ENCODE data around the gene GRIA4. TPM values are rescaled to one million over a fixed set of nuclear protein-coding genes. Genes with fewer than 3 reads are reported as not detected.

The GRIA4 gene
- polyA plus RNA-seq, 1 of the 3 experiments (the other 2 are of a cell fraction), result 0.02 TPM

- TF ChIP-seq REST (IDR thresholded peaks at IDR 0.05; ENCODE audit: low read depth, low read length), result no peak
Observed at GRCh38 chr11:105829084-105829483, 219.2 kb downstream of the GRIA4 start (continued).

- Histone ChIP-seq H3K9me3 (no peaks in the 10 kb centered on the region), H3K27me3 (ENCODE audit: insufficient read depth) (no peaks in the 10 kb centered on the region), H3K4me1 (ENCODE audit: control insufficient read depth in 1 of 2, insufficient read depth in 2 of 2, low read depth in 1 of 2, low read length in 1 of 2) (no peaks in the 10 kb centered on the region), H3K4me3 (ENCODE audit: low read depth in 2 of 2, low read length in 1 of 2) (no peak overlapping the region), H3K4me2 (no peak overlapping the region), H3K27ac (ENCODE audit: low read depth in 2 of 2, low read length in 1 of 2) (no peak overlapping the region), H3K36me3 (replicated peaks in 1 of 2; ENCODE audit: control insufficient read depth in 1 of 2, insufficient read depth in 2 of 2, low read length in 1 of 2) (no peaks in the 10 kb centered on the region), H3K79me2 (ENCODE audit: insufficient read depth) (no peaks in the 10 kb centered on the region), H3K9ac (no peak overlapping the region), H3K9me2 (no peaks in the 10 kb centered on the region), H2AFZ (ENCODE audit: low read depth) (no peak overlapping the region), H3F3A (replicated peaks; ENCODE audit: insufficient read depth) (no peaks in the 10 kb centered on the region), H4K20me1 (ENCODE audit: insufficient read depth) (no peaks in the 10 kb centered on the region)
- WGBS (ENCODE audit: low lambda C conversion rate), result 11% methylated on average over 1 of the region's 1 CpG
- POLR2A ChIA-PET, result no interaction called here
- CTCF ChIA-PET, result no interaction called here
- no peak for DNase-seq
- TF ChIP-seq TCF12 (IDR thresholded peaks at IDR 0.05) (no peak), POLR2AphosphoS5 (IDR thresholded peaks at IDR 0.05; ENCODE audit: low read depth, low read length) (no peak), MAX (IDR thresholded peaks at IDR 0.05; ENCODE audit: low read depth) (no peak), ZBTB33 (IDR thresholded peaks at IDR 0.05; ENCODE audit: borderline replicate concordance, low read depth) (no peak), REST (IDR thresholded peaks at IDR 0.05; ENCODE audit: low read depth, low read length) (no peak), YY1 (IDR thresholded peaks at IDR 0.05; ENCODE audit: low read depth) (no peak), MEF2A (IDR thresholded peaks at IDR 0.05; ENCODE audit: borderline replicate concordance, low read depth) (no peak), TEAD4 (IDR thresholded peaks at IDR 0.05; ENCODE audit: borderline replicate concordance, insufficient read depth) (no peak), FOXJ3 (CRISPR knock-in tag; IDR thresholded peaks at IDR 0.05) (no peak), IRF3 (IDR thresholded peaks at IDR 0.05; ENCODE audit: low read depth, low read length) (no peak), SIN3A (IDR thresholded peaks at IDR 0.05; ENCODE audit: borderline replicate concordance, low read depth, low read length) (no peak), CHD2 (IDR thresholded peaks at IDR 0.05; ENCODE audit: low read length, partially characterized antibody) (no peak), CTCF (IDR thresholded peaks at IDR 0.05) (no peak)
Observed at GRCh38 chr11:105834461-105834860, 224.6 kb downstream of the GRIA4 start.

Data from SK-N-SH (cell line).